Measurements from ENCODE around the gene SMIM23.

Gene SMIM23

DNA sequence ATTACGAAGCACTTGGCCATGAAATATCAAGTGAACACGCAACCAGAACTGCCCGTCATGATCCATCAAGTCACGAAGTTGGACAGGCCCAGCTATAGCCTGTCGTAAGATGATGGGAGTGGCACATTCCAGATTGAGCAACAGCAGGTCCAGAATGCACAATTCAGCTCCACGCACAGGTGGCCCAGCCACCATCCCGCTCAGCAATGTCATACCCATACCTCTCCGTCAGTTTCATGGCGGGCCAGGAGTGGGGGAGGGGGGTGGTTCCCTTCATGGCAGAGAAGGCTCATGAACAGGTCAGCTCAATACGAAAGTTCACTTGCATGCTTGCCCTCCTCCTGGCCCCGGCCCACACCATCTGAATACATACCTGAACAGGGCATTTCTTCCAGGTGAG, 34.9 kb downstream of the SMIM23 start:
- TF ChIP-seq, protein P1, sequence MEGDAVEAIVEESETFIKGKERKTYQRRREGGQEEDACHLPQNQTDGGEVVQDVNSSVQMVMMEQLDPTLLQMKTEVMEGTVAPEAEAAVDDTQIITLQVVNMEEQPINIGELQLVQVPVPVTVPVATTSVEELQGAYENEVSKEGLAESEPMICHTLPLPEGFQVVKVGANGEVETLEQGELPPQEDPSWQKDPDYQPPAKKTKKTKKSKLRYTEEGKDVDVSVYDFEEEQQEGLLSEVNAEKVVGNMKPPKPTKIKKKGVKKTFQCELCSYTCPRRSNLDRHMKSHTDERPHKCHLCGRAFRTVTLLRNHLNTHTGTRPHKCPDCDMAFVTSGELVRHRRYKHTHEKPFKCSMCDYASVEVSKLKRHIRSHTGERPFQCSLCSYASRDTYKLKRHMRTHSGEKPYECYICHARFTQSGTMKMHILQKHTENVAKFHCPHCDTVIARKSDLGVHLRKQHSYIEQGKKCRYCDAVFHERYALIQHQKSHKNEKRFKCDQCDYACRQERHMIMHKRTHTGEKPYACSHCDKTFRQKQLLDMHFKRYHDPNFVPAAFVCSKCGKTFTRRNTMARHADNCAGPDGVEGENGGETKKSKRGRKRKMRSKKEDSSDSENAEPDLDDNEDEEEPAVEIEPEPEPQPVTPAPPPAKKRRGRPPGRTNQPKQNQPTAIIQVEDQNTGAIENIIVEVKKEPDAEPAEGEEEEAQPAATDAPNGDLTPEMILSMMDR (IDR thresholded peaks at IDR 0.05), result no peak

DNA sequence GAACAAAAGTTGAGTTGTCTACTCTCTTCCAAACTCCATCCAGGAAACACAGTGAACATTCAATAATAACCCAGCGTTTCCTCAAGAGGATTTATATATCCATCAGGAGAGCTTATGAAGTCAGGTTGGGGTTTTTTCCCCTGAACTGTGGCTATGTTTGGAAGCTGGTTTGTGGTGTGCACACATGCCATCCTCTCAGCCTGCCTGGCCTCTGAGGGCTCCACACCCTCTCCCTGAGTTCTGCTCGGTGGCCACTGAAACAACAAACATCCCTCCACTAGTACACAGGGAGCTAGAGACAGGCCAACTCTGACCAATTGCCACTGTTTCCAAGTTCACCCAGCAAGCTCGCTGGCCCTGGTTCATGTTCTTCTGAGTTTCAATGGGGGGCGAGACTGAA, 35.7 kb downstream of the SMIM23 start:
- TF ChIP-seq, protein P1 (IDR thresholded peaks at IDR 0.05), result no peak

DNA sequence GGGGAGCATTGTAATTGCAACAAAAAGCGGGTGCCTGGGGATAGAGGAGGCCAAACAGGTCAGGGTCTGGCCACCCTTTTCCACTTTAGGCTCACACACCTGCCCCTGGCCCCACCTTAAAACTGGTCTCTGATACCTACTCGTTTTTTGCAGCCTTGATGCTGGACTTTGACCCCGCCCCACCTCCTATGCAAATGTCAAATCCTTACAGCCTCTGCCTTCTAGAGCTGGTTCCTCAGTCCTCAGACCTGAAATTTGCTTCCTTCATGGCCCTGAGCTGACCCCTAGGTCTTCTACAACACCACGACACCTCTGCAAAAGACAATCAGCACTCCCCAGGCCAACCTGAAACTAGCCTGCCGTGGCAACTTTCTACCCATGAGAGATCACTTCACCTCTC, 37.7 kb downstream of the SMIM23 start:
- TF ChIP-seq, protein P1 (IDR thresholded peaks at IDR 0.05), result no peak

DNA sequence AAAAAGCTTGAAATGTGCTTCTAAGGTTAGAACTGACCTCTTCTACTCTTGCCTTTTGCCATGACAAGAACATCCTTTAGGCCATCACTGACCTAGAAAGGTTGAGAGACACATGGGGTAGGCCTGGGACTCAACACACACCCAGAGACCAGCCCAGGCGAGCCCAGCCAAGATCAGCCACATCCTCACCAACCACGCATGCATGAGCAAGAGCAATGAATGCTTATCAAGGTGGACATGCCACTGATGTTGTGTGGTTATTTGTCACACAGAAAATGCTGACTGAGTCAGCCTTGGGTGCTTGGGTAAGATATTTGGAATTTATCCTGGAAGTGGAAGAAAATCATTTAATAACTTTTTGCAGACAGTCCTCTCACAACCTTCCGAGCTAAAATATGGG, 39.4 kb downstream of the SMIM23 start:
- TF ChIP-seq, protein P1 (IDR thresholded peaks at IDR 0.05), result no peak

DNA sequence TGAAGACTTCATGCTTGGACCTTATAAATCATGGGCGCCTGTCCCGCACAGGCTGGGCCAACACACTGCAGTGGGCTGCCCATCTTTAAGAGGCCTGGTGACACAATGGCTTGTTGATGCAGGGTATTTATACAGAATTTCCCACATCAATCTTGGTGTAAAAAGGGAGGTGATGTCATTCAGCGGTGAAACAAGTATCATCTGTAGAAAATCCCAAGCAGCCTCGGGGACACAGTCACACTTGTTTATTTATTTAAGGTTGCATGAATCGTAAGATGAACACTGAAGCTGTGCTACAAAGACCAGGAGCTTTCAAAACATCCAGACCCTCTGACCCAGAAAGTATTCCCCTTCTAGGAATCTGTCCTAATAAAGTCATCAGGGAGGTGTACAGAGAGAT, 40.5 kb downstream of the SMIM23 start:
- TF ChIP-seq, protein P1 (IDR thresholded peaks at IDR 0.05), result no peak

DNA sequence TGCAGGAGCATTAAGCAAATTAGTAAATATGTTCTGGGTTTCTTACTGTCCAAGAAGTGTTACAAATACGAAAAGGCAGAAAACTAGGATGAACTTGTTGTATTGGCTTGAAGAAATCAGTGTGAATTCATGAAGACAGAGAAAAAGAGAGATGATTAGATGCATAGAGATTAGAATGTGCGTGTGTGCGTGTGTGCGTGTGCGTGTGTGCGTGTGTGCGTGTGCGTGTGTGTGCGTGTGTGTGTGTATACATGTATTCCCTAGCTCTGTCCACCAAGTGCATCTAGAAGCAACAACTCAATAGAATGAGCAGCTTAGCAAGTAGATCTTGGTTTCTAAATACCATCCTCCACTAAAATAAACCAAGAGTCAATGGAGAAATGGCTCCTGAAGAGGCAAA, 41.5 kb downstream of the SMIM23 start:
- TF ChIP-seq, protein P1 (IDR thresholded peaks at IDR 0.05), result no peak

DNA sequence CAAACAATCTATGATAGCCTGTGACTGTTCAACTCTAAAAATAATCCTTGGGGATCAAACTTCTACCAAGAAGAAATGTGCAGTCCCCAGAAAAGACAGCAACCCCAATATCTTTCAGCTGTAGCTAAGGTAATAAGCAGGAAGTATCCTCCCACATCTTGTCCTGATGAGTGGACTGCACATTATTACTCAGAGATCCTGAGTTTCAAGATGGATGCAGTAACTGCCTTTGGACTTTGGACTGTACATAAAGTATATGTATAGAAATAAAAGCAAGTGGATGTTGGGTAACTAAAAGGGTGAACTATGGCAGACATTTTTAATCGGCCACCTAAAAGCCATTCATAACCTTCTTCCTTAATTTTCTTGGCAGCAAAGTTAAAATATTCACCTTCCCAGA, 45.1 kb downstream of the SMIM23 start:
- TF ChIP-seq, protein P1 (IDR thresholded peaks at IDR 0.05), result no peak

DNA sequence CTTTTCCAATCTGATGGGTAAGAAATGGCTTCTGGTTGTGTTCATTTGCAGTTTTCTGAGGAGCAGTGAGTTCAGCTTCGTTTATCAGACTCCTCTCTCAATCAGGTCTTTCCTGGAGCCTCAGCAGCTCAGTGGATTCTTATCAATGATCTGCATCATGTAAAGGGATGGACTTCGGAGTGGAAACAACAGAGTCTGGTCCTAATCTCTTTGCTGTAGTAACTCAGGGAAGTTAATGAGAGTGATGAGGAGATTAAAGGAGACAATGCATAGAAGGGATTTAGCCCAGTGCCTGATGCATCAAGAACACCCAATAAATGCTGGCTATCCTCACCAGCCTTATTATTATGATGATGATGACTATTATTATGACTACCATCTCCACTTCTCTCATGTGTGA, 47.2 kb downstream of the SMIM23 start:
- TF ChIP-seq, protein P1 (IDR thresholded peaks at IDR 0.05), result no peak
